HL-60 (cell line): ENCODE results near the gene GCNA.

Experiments
- DNase-seq, 2 experiments: peaks; one replicate each; pipeline ENCODE4 v3.0.0-alpha.2; 2010 to 2020; ENCODE audit warnings: low read depth in 1 of 2, low spot score in 1 of 2
- H3K27ac ChIP-seq: fragments of 250-450 bp; sonication (Bioruptor Pico); replicated peaks from 2 replicates; pipeline ENCODE4 v1.5.1; 2020; ENCODE audit warnings: mild to moderate bottlenecking, moderate library complexity
- H3K27me3 ChIP-seq: fragments of 250-450 bp; sonication (Bioruptor Pico); 2 replicates; pipeline ENCODE4 v1.5.1; 2021; ENCODE audit warnings: mild to moderate bottlenecking, moderate library complexity; ENCODE audit not compliant: insufficient read depth, poor library complexity, severe bottlenecking
- H3K4me3 ChIP-seq: replicated peaks from 2 replicates; pipeline ENCODE4 v1.5.1; 2011; ENCODE audit warnings: mild to moderate bottlenecking, control low read depth, low read length; ENCODE audit not compliant: insufficient read depth
- CTCF ChIP-seq: IDR thresholded peaks from one replicate; pipeline ENCODE4 v1.5.1; 2011; ENCODE audit warnings: low read length, control low read depth, inconsistent platforms; ENCODE audit not compliant: insufficient read depth
- GABPA ChIP-seq: IDR thresholded peaks from 2 replicates; pipeline ENCODE4 v1.6.1; 2012; ENCODE audit warnings: low read depth
- POLR2AphosphoS5 ChIP-seq: IDR thresholded peaks from 2 replicates; pipeline ENCODE4 v1.6.1; 2012; ENCODE audit warnings: low read depth
- REST ChIP-seq: IDR thresholded peaks from 2 replicates; pipeline ENCODE4 v1.6.1; 2012; ENCODE audit warnings: low read depth; ENCODE audit not compliant: insufficient replicate concordance
- SPI1 ChIP-seq: IDR thresholded peaks from 2 replicates; pipeline ENCODE4 v1.6.1; 2012; ENCODE audit warnings: low read depth, mild to moderate bottlenecking, borderline replicate concordance

GCNA gene

GRCh38 chrX:71615056-71615455, 36.8 kb downstream of the GCNA start:
- H3K4me3 ChIP-seq, result no peak overlapping the region
- DNase-seq, result no peak
- no peak overlapping the region for H3K27ac ChIP-seq
- no peak for TF ChIP-seq SPI1
- TF ChIP-seq REST, result no peak
- TF ChIP-seq GABPA, result no peak
- TF ChIP-seq POLR2AphosphoS5, result no peak
- no peaks in the 10 kb centered on the region for H3K27me3 ChIP-seq

DNA sequence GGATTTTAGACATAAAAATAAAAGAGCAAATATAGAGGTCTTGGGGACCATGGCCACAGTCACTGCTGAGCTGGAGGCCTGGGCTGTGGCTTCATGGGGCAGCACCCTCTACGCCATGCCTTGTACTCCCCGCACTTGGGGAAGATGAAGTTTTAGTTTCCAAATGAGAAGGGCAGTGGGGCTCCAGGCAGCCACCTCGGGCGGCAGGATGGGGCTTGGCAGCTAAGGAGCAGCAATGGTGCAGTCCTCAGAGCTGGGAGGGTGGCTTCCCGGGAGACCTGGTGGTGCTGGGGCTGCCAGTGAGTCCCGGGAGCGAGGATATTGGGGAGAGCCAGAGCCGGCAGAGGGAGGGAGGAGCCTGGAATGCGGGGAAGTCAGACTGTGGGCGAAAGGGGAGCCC, 37.7 kb downstream of the GCNA start:
- DNase-seq, result no peak
- Histone ChIP-seq H3K27ac (no peak overlapping the region), H3K4me3 (no peak overlapping the region), H3K27me3 (no peaks in the 10 kb centered on the region)
- no peak for TF ChIP-seq SPI1
- no peak for TF ChIP-seq GABPA
- TF ChIP-seq REST, result no peak
- no peak for TF ChIP-seq CTCF
- no peak for TF ChIP-seq POLR2AphosphoS5

DNA sequence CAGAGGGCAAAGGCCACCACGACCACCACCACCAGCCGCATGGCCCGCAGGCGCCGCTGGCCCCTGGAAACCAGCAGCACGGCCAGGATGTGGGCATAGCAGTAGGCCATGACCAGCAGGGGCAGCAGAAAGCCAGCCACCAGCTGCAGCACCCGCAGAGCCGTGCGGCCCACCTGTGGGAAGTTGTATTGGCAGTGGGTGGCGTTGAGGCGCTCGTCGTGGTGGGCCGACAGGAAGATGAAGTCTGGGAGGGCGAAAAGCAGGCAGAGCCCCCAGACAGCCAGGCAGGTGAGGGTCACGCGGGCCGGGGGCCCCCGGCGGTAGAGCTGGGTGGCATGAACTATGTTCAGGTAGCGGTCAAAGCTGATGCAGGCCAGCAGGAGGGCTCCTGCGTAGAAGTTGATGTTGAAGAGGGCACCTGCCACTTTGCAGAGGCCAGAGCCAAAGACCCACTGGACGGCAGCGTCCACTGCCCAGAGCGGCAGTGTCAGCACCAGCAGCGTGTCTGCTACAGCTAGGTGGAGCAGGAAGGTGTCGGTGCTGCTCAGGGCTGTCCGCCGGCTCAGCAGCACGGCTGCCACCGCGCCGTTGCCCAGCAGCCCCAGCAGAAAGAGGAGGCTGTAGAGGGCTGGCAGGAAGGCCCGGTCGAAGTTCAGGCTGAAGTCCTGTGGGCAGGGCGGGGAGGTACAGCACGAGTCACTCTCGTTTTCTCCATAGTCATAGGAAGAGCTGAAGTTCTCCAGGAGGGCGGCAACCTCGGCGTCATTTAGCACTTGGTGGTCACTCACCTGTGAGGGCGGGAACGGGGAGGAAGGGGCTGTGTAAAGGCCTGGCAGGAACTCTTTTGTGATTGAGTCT, 38.7 kb downstream of the GCNA start:
- TF ChIP-seq CTCF (no peak), POLR2AphosphoS5 (no peak), REST (no peak), GABPA (no peak), SPI1 (no peak)
- DNase-seq, result no peak
- no peak overlapping the region for H3K4me3 ChIP-seq
- H3K27ac ChIP-seq, result no peak overlapping the region
- H3K27me3 ChIP-seq, result no peaks in the 10 kb centered on the region
